ENCODE measurements around the gene INPP5A. TPM values are rescaled to one million over a fixed set of nuclear protein-coding genes. Genes with fewer than 3 reads are reported as not detected.

The INPP5A gene
- total and polyA plus RNA-seq, 2 of the 13 experiments (the other 11 are each of a cell fraction or from before 2014, with no cell fraction given) = 17.5 to 37.9 TPM

- TF ChIP-seq, protein P1, sequence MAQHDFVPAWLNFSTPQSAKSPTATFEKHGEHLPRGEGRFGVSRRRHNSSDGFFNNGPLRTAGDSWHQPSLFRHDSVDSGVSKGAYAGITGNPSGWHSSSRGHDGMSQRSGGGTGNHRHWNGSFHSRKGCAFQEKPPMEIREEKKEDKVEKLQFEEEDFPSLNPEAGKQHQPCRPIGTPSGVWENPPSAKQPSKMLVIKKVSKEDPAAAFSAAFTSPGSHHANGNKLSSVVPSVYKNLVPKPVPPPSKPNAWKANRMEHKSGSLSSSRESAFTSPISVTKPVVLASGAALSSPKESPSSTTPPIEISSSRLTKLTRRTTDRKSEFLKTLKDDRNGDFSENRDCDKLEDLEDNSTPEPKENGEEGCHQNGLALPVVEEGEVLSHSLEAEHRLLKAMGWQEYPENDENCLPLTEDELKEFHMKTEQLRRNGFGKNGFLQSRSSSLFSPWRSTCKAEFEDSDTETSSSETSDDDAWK (CRISPR knock-in tag; IDR thresholded peaks at IDR 0.05) = no peak
- no peak for TF ChIP-seq SNAPC4 (CRISPR knock-in tag; IDR thresholded peaks at IDR 0.05)
- TF ChIP-seq JDP2 (CRISPR knock-in tag; IDR thresholded peaks at IDR 0.05; ENCODE audit: borderline replicate concordance) = no peak
- TF ChIP-seq ZNF12 (CRISPR knock-in tag; IDR thresholded peaks at IDR 0.05) = no peak
- TF ChIP-seq JUN (CRISPR knock-in tag; IDR thresholded peaks at IDR 0.05) = peak; percentile 78
- TF ChIP-seq RXRA (CRISPR knock-in tag; IDR thresholded peaks at IDR 0.05) = peak; percentile 99
- TF ChIP-seq ZBTB20 (CRISPR knock-in tag; IDR thresholded peaks at IDR 0.05; ENCODE audit: borderline replicate concordance, low read depth) = no peak
- TF ChIP-seq ZNF773 (CRISPR knock-in tag; IDR thresholded peaks at IDR 0.05; ENCODE audit: borderline replicate concordance) = no peak
- no peak for TF ChIP-seq RFX5 (IDR thresholded peaks at IDR 0.05; ENCODE audit: low read depth, low read length)
- TF ChIP-seq, protein P2, sequence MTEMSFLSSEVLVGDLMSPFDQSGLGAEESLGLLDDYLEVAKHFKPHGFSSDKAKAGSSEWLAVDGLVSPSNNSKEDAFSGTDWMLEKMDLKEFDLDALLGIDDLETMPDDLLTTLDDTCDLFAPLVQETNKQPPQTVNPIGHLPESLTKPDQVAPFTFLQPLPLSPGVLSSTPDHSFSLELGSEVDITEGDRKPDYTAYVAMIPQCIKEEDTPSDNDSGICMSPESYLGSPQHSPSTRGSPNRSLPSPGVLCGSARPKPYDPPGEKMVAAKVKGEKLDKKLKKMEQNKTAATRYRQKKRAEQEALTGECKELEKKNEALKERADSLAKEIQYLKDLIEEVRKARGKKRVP (CRISPR knock-in tag; IDR thresholded peaks at IDR 0.05) = no peak
- TF ChIP-seq, protein P3, sequence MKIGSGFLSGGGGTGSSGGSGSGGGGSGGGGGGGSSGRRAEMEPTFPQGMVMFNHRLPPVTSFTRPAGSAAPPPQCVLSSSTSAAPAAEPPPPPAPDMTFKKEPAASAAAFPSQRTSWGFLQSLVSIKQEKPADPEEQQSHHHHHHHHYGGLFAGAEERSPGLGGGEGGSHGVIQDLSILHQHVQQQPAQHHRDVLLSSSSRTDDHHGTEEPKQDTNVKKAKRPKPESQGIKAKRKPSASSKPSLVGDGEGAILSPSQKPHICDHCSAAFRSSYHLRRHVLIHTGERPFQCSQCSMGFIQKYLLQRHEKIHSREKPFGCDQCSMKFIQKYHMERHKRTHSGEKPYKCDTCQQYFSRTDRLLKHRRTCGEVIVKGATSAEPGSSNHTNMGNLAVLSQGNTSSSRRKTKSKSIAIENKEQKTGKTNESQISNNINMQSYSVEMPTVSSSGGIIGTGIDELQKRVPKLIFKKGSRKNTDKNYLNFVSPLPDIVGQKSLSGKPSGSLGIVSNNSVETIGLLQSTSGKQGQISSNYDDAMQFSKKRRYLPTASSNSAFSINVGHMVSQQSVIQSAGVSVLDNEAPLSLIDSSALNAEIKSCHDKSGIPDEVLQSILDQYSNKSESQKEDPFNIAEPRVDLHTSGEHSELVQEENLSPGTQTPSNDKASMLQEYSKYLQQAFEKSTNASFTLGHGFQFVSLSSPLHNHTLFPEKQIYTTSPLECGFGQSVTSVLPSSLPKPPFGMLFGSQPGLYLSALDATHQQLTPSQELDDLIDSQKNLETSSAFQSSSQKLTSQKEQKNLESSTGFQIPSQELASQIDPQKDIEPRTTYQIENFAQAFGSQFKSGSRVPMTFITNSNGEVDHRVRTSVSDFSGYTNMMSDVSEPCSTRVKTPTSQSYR (CRISPR knock-in tag; IDR thresholded peaks at IDR 0.05; ENCODE audit: borderline replicate concordance) = peak; percentile 80
- TF ChIP-seq JARID2 (CRISPR knock-in tag; IDR thresholded peaks at IDR 0.05; ENCODE audit: insufficient replicate concordance) = no peak
- TF ChIP-seq ZSCAN30 (CRISPR knock-in tag; IDR thresholded peaks at IDR 0.05) = no peak
- TF ChIP-seq NBN (conservative IDR thresholded peaks at IDR 0.05) = no peak
- no peak for TF ChIP-seq PLSCR1 (CRISPR knock-in tag; IDR thresholded peaks at IDR 0.05; ENCODE audit: borderline replicate concordance)
- TF ChIP-seq NCOA2 (CRISPR knock-in tag; IDR thresholded peaks at IDR 0.05) = peak; percentile 81
Observed at GRCh38 chr10:132516771-132517725, 20.5 kb upstream of the INPP5A start (continued).

Measured in HepG2 (cell line).